A673 (cell line): ENCODE measurements around the gene IL4R. TPM values are rescaled to one million over a fixed set of nuclear protein-coding genes. Genes with fewer than 3 reads are reported as not detected.

Source experiments
- BruUV-seq: library from RNA; stranded (reverse); fragments of 400-500 nt; replicated peaks from 2 replicates; lab custom pipeline; 2021; lab: Mats Ljungman, UMichigan
- CTCF ChIA-PET: fragments of 300-600 bp; sonication (Branson Sonifier 250); formaldehyde crosslinking; loops from one replicate; lab custom pipeline; 2022; ENCODE audit warnings: antibody characterized with exemption; lab: Charles Lee
- POLR2A ChIA-PET: fragments of 300-600 bp; sonication (Branson Sonifier 250); formaldehyde crosslinking; loops from one replicate; lab custom pipeline; 2022; ENCODE audit warnings: antibody characterized with exemption; ENCODE audit not compliant: low non-redundant PET; lab: Charles Lee
- DNase-seq: peaks from one replicate; pipeline ENCODE4 v3.0.0-alpha.2; 2015; ENCODE audit warnings: low spot score
- H3K27ac ChIP-seq: fragments of 200-600 bp; sonication (generic); 2 replicates; pipeline ENCODE4 v1.5.1; 2016; ENCODE audit warnings: mixed run types, low read depth, mild to moderate bottlenecking, mixed read lengths, antibody characterized with exemption, low read length; ENCODE audit not compliant: poor library complexity, severe bottlenecking
- H3K27me3 ChIP-seq: fragments of 200-600 bp; sonication (generic); replicated peaks from 2 replicates; pipeline ENCODE4 v1.6.1; 2017; ENCODE audit warnings: mixed run types, low read depth, mild to moderate bottlenecking, mixed read lengths, antibody characterized with exemption, low read length; ENCODE audit not compliant: insufficient read depth, poor library complexity
- H3K36me3 ChIP-seq: fragments of 200-600 bp; sonication (generic); 2 replicates; pipeline ENCODE4 v1.6.1; 2016; ENCODE audit warnings: mixed run types, mild to moderate bottlenecking, mixed read lengths, antibody characterized with exemption, low read length; ENCODE audit not compliant: insufficient read depth, poor library complexity, severe bottlenecking
- H3K4me1 ChIP-seq: fragments of 200-600 bp; sonication (generic); 2 replicates; pipeline ENCODE4 v1.6.1; 2017; ENCODE audit warnings: mixed run types, mild to moderate bottlenecking, mixed read lengths, antibody characterized with exemption, low read length; ENCODE audit not compliant: insufficient read depth, poor library complexity, severe bottlenecking
- H3K4me3 ChIP-seq: fragments of 200-600 bp; sonication (generic); 2 replicates; pipeline ENCODE4 v1.5.1; 2016; ENCODE audit warnings: low read depth, mixed run types, mild to moderate bottlenecking, mixed read lengths, low read length; ENCODE audit not compliant: poor library complexity, severe bottlenecking
- H3K9me3 ChIP-seq: fragments of 200-600 bp; sonication (generic); 2 replicates; pipeline ENCODE4 v1.6.1; 2016; ENCODE audit warnings: mixed run types, low read depth, mild to moderate bottlenecking, mixed read lengths, antibody characterized with exemption, low read length; ENCODE audit not compliant: poor library complexity, severe bottlenecking
- CTCF ChIP-seq: fragments of 300-800, 200-600 bp; sonication (generic); conservative IDR thresholded peaks from 2 replicates; pipeline ENCODE4 v1.5.1; 2017; ENCODE audit warnings: low read depth, mild to moderate bottlenecking, antibody characterized with exemption, low read length, moderate library complexity, mixed read lengths
- EZH2 ChIP-seq: fragments of 200-600 bp; sonication (generic); IDR thresholded peaks from 2 replicates; pipeline ENCODE4 v1.6.1; 2017; ENCODE audit warnings: borderline replicate concordance, low read depth, mild to moderate bottlenecking, mixed read lengths, antibody characterized with exemption, low read length; ENCODE audit not compliant: poor library complexity, severe bottlenecking
- intact Hi-C: fragments of 100-400 bp; cut with micrococcal nuclease; formaldehyde crosslinking; loops from one replicate; pipeline ENCODE4 v1.10.0; 2022; ENCODE audit not compliant: unreplicated experiment
- total RNA-seq: library from RNA; stranded (reverse); gene quantifications from 2 replicates; pipeline ENCODE4 v1.2.3, GENCODE V29; 2021

IL4R gene
- total RNA-seq, 1 experiment from 2014 or later = 22.9 TPM

- Histone ChIP-seq H3K4me3 (no peak overlapping the region), H3K27ac (no peak overlapping the region), H3K4me1 (no peaks in the 10 kb centered on the region), H3K27me3 (no peaks in the 10 kb centered on the region), H3K36me3 (no peaks in the 10 kb centered on the region), H3K9me3 (no peaks in the 10 kb centered on the region)
- POLR2A ChIA-PET = no interaction called here
- intact Hi-C loops = no loop called here
- DNase-seq = no peak
- BruUV-seq = no TSS peak
- TF ChIP-seq CTCF (no peak), EZH2 (no peak)
- CTCF ChIA-PET = no interaction called here
Observed at GRCh38 chr16:27387724-27388123, 74.0 kb downstream of the IL4R start.

GRCh38 chr16:27389272-27389961 is 75.6 kb downstream of the IL4R start:
- TF ChIP-seq EZH2 = no peak
- no peak for TF ChIP-seq CTCF

GRCh38 chr16:27390151-27390550 is 76.4 kb downstream of the IL4R start:
- BruUV-seq = no TSS peak

More at GRCh38 chr16:27389272-27389961, 75.6 kb downstream of the IL4R start:
- no peak overlapping the region for H3K4me3 ChIP-seq
- no peaks in the 10 kb centered on the region for H3K9me3 ChIP-seq
- H3K36me3 ChIP-seq = no peaks in the 10 kb centered on the region
- no peaks in the 10 kb centered on the region for H3K4me1 ChIP-seq
- H3K27me3 ChIP-seq = no peaks in the 10 kb centered on the region
- intact Hi-C loops = no loop called here
- ChIA-PET CTCF (no interaction called here), POLR2A (no interaction called here)
- no peak for DNase-seq
- no peak overlapping the region for H3K27ac ChIP-seq
- BruUV-seq = no TSS peak

More at GRCh38 chr16:27390151-27390550, 76.4 kb downstream of the IL4R start:
- H3K36me3 ChIP-seq = no peaks in the 10 kb centered on the region
- no peak for DNase-seq
- H3K4me1 ChIP-seq = no peaks in the 10 kb centered on the region
- H3K9me3 ChIP-seq = peaks cover 3% of the 10 kb centered on the region
- no peaks in the 10 kb centered on the region for H3K27me3 ChIP-seq
- H3K4me3 ChIP-seq = no peak overlapping the region
- CTCF ChIA-PET = no interaction called here
- POLR2A ChIA-PET = no interaction called here
- intact Hi-C loops = no loop called here
- no peak overlapping the region for H3K27ac ChIP-seq
- TF ChIP-seq EZH2 (no peak), CTCF (no peak)
